ENCODE data around the gene RNF8. TPM values are rescaled to one million over a fixed set of nuclear protein-coding genes. Genes with fewer than 3 reads are reported as not detected.
A peak's percentile ranks its signal among the peaks of the same experiment; 100 is the strongest.

The RNF8 gene
- total RNA-seq, 1 donor from 2014 or later: 18.3 TPM

DNA sequence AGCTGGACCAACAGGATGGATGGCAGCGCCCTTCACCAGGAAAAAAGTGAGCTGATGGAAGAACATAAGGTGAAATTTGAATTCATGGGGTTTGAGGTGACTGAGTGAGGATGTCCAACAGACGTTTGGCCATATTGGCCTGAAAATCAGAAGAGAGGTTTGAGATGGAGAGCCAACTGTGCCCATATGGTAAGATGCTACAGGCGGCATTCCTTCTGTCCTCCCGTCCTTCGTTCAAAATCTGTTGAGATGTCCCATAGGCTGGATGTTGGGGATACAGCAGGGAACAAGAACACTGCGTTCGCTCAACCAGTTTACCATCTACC lies 78.8 kb downstream of the RNF8 start:
- H3K27me3 Mint-ChIP-seq (ENCODE audit: unreplicated experiment): peaks cover 15% of the 10 kb centered on the region
- H3K9me3 Mint-ChIP-seq (ENCODE audit: unreplicated experiment): no peaks in the 10 kb centered on the region
- H3K27ac Mint-ChIP-seq (ENCODE audit: unreplicated experiment): peak overlapping the region; percentile 54
- H3K4me3 Mint-ChIP-seq (ENCODE audit: unreplicated experiment): peak overlapping the region; percentile 87
- H3K36me3 Mint-ChIP-seq (ENCODE audit: unreplicated experiment): peaks cover 3% of the 10 kb centered on the region
- DNase-seq (ENCODE audit: extremely low spot score, unreplicated experiment): no peak
- H3K4me1 Mint-ChIP-seq (ENCODE audit: unreplicated experiment): peaks cover 23% of the 10 kb centered on the region
- TF ChIP-seq, protein P1, sequence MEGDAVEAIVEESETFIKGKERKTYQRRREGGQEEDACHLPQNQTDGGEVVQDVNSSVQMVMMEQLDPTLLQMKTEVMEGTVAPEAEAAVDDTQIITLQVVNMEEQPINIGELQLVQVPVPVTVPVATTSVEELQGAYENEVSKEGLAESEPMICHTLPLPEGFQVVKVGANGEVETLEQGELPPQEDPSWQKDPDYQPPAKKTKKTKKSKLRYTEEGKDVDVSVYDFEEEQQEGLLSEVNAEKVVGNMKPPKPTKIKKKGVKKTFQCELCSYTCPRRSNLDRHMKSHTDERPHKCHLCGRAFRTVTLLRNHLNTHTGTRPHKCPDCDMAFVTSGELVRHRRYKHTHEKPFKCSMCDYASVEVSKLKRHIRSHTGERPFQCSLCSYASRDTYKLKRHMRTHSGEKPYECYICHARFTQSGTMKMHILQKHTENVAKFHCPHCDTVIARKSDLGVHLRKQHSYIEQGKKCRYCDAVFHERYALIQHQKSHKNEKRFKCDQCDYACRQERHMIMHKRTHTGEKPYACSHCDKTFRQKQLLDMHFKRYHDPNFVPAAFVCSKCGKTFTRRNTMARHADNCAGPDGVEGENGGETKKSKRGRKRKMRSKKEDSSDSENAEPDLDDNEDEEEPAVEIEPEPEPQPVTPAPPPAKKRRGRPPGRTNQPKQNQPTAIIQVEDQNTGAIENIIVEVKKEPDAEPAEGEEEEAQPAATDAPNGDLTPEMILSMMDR (IDR thresholded peaks at IDR 0.05): no peak

DNA sequence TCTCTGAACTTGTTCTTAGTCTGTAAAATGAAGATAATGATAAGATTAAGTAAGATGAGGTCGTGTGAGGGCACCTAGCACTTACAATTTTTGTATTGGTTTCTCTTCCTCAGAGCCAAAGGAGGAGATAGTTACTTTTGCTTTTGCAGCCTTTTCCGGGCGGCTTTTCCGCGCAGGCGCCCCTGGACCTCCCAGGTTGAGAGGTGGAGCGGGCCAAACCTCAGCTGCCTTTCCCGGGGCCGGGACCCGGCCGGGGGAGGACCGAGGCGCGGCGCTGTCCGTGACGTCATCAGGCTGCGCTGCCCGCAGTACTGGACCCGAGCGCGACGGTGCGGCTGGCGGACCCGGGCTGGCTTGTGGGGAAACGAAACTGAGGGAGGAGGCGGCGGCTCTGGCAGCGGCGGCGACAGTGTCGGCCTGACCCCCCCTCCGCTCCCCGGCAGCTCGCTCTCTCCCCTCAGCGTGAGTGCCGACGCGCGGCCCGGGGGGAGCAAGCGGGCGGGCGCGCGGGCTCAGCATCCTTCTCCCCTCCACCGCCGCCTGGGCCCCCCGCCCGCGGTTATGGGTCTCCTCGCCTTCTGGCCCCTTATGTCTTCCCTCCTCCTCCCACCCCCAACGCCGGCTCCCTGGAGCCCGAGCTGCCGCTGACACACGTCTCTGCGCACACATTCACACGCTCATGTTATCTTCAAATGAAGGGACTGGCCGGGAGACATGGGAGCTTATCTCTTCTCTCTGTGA lies 79.3 kb downstream of the RNF8 start, which contains the start of gene CMTR1:
Gene CMTR1, plus strand, starts transcription at position 306 of the 741 bp plus-strand sequence. CDS start 2,409 bp downstream, outside the sequence.
- peak; percentile 97 for DNase-seq (ENCODE audit: extremely low spot score, unreplicated experiment)
- peaks cover 23% of the 10 kb centered on the region for H3K4me1 Mint-ChIP-seq (ENCODE audit: unreplicated experiment)
- peak within 1 kb of the TSS; percentile 87 for H3K4me3 Mint-ChIP-seq (ENCODE audit: unreplicated experiment)
- H3K9me3 Mint-ChIP-seq (ENCODE audit: unreplicated experiment): no peaks in the 10 kb centered on the region
- H3K27me3 Mint-ChIP-seq (ENCODE audit: unreplicated experiment): peaks cover 9% of the 10 kb centered on the region
- H3K36me3 Mint-ChIP-seq (ENCODE audit: unreplicated experiment): peaks cover 8% of the 10 kb centered on the region
- TF ChIP-seq, protein P1 (IDR thresholded peaks at IDR 0.05): no peak
- peak within 1 kb of the TSS; percentile 85 for H3K27ac Mint-ChIP-seq (ENCODE audit: unreplicated experiment)

DNA sequence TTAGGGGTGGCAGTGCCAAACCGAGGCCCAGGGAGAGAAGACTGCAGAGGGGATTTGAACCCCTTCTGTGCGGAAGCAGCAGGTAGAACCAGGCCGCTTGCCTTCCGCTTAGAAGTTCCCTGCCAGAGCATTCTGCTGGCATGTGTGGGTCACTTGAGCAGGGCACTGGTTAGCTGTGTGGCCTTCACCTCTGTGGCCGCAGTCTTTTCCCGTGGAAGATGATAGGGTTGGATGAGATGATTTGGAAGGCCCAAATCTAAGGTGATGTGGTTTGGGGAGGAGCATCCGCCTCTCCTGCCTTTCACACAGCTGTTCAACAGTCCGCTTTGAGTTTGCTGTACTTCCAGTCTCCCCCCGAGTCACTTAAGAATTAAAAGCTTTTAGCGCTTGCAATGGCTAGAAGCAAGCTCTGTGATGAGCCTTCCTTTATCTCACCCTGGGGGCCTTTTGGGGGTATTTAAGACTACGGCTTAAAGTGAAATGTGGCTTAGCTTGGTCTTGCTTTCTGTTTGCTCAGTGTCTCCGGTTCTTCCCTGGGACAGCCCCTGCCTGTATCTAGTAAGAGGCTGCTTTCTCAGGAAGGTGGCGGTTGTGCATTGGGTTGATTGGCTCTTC lies 80.0 kb downstream of the RNF8 start:
- Mint-ChIP-seq H3K4me3 (ENCODE audit: unreplicated experiment) (peak overlapping the region; percentile 87), H3K4me1 (ENCODE audit: unreplicated experiment) (peaks cover 23% of the 10 kb centered on the region), H3K36me3 (ENCODE audit: unreplicated experiment) (peaks cover 8% of the 10 kb centered on the region), H3K27ac (ENCODE audit: unreplicated experiment) (peak overlapping the region; percentile 85), H3K27me3 (ENCODE audit: unreplicated experiment) (peaks cover 5% of the 10 kb centered on the region), H3K9me3 (ENCODE audit: unreplicated experiment) (no peaks in the 10 kb centered on the region)
- TF ChIP-seq, protein P1 (IDR thresholded peaks at IDR 0.05): no peak
- DNase-seq (ENCODE audit: extremely low spot score, unreplicated experiment): no peak

DNA sequence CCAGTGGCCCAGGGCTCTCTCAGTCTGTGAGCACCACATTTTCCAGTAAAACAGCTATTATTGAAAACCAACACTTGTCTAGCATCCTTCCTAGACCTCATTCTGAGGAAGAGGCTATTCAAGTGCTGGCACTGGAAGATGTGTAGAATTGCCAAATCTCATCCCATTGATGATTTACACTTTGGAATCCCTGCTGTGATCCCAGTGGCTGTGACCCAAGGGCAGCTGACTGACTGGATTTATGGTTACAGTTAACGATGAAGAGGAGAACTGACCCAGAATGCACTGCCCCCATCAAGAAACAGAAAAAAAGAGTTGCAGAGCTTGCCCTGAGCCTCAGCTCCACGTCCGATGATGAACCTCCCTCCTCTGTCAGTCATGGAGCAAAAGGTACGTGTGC lies 81.6 kb downstream of the RNF8 start:
- DNase-seq (ENCODE audit: extremely low spot score, unreplicated experiment): no peak
- Mint-ChIP-seq H3K36me3 (ENCODE audit: unreplicated experiment) (peaks cover 8% of the 10 kb centered on the region), H3K27ac (ENCODE audit: unreplicated experiment) (no peak overlapping the region), H3K9me3 (ENCODE audit: unreplicated experiment) (no peaks in the 10 kb centered on the region), H3K27me3 (ENCODE audit: unreplicated experiment) (no peaks in the 10 kb centered on the region), H3K4me1 (ENCODE audit: unreplicated experiment) (peaks cover 23% of the 10 kb centered on the region), H3K4me3 (ENCODE audit: unreplicated experiment) (peak overlapping the region; percentile 18)
- TF ChIP-seq, protein P1 (IDR thresholded peaks at IDR 0.05): no peak

DNA sequence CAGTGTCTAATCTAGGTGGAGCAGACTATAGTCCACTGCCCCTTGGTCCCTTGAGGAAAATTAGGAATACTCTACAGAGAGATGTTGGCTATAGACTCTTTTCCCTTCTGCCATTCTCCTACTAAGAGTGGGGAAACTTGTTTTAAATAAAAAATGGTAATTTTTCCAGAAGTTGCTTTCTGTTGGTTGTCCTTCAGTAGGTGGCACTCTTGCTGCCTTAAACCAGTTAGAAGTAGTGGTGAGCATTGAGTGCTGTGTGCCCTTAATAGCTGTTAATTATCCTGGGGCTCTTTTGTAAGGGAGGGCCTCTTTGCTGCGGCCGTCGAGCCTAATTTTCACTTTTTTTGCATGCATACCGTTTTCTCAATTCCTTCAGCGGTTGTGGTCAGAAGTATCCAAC lies 82.0 kb downstream of the RNF8 start:
- Mint-ChIP-seq H3K27ac (ENCODE audit: unreplicated experiment) (no peak overlapping the region), H3K9me3 (ENCODE audit: unreplicated experiment) (no peaks in the 10 kb centered on the region), H3K4me3 (ENCODE audit: unreplicated experiment) (peak overlapping the region; percentile 18), H3K27me3 (ENCODE audit: unreplicated experiment) (no peaks in the 10 kb centered on the region), H3K36me3 (ENCODE audit: unreplicated experiment) (peaks cover 8% of the 10 kb centered on the region), H3K4me1 (ENCODE audit: unreplicated experiment) (peaks cover 23% of the 10 kb centered on the region)
- DNase-seq (ENCODE audit: extremely low spot score, unreplicated experiment): no peak
- TF ChIP-seq, protein P1 (IDR thresholded peaks at IDR 0.05): no peak
